Upper lobe of left lung (tissue), 6 donors: Measurements from ENCODE around the gene ASB16. TPM values are rescaled to one million over a fixed set of nuclear protein-coding genes. Genes with fewer than 3 reads are reported as not detected.

ENCODE experiments used
- ATAC-seq, 2 donors: fragments of 200-7000 bp; cut with Tn5 transposase; one replicate each; pipeline ENCODE4 v1.9.1; 2022; ENCODE audit warnings: mild to moderate bottlenecking in 2 of 2, moderate library complexity in 2 of 2; ENCODE audit not compliant: low FRiP score in 2 of 2
- DNase-seq, 2 donors: peaks; one replicate each; pipeline ENCODE4 v3.0.0-alpha.2; 2019 to 2020
- H3K27ac ChIP-seq, 4 donors: fragments of 200-600 bp; sonication (generic); one replicate each; pipeline ENCODE4 v1.5.1; 2016 to 2019
- H3K27me3 ChIP-seq, 4 donors: fragments of 200-600 bp; sonication (generic); one replicate each; pipeline ENCODE4 v1.5.1; 2017 to 2019
- H3K36me3 ChIP-seq, 4 donors: fragments of 200-600 bp; sonication (generic); one replicate each; pipeline ENCODE4 v1.5.1; 2016 to 2019
- H3K4me1 ChIP-seq, 4 donors: fragments of 200-600 bp; sonication (generic); one replicate each; pipeline ENCODE4 v1.5.1; 2018 to 2019
- H3K4me3 ChIP-seq, 4 donors: fragments of 200-600 bp; sonication (generic); one replicate each; pipeline ENCODE4 v1.5.1; 2017 to 2019; ENCODE audit warnings: mild to moderate bottlenecking in 2 of 4, moderate library complexity in 1 of 4
- H3K9me3 ChIP-seq, 4 donors: fragments of 200-600 bp; sonication (generic); one replicate each; pipeline ENCODE4 v1.5.1; 2018 to 2019
- CTCF ChIP-seq, 6 experiments: fragments of 450-650 bp in 4 of 6; fragments of 200-600 bp in 2 of 6; sonication (generic) in 2 of 6; IDR thresholded peaks; one replicate each; pipeline ENCODE4 v1.5.1; 2016 to 2019; ENCODE audit warnings: antibody characterized with exemption in 6 of 6
- EP300 ChIP-seq, 4 donors: sonication (generic); formaldehyde crosslinking; IDR thresholded peaks; one replicate each; pipeline ENCODE4 v1.5.1; 2017; ENCODE audit warnings: antibody characterized with exemption in 4 of 4, control low read depth in 2 of 4
- POLR2A ChIP-seq, 4 donors: fragments of 450-650 bp; IDR thresholded peaks; one replicate each; pipeline ENCODE4 v1.5.1; 2016 to 2017; ENCODE audit warnings: antibody characterized with exemption in 4 of 4, mild to moderate bottlenecking in 2 of 4
- POLR2AphosphoS5 ChIP-seq, 2 donors: sonication (generic); formaldehyde crosslinking; IDR thresholded peaks; one replicate each; pipeline ENCODE4 v1.5.1; 2017; ENCODE audit warnings: antibody characterized with exemption in 2 of 2
- WGBS, 2 donors: methylation state at CpG; one replicate each; pipeline ENCODE4 v1.1.5; 2017 to 2018; 5-methylcytosine and 5-hydroxymethylcytosine counted together
- total RNA-seq, 6 donors: library from RNA; depleted of rRNA in 4 of 6; stranded (reverse); fragments of >200 nt in 4 of 6; gene quantifications; one replicate each; pipeline versions ENCODE4 v1.1.0 to v1.2.1, GENCODE V29; 2016 to 2021
- donor health status: DM: no; HTN: no; CAD: no; lungs with moderate emphysema.
- donor health status: DM: no; HTN: yes; CAD: no; lungs with severe emphysema.

The ASB16 gene
- total RNA-seq, 6 donors from 2014 or later: 0.11 TPM; not detected in 5

DNA sequence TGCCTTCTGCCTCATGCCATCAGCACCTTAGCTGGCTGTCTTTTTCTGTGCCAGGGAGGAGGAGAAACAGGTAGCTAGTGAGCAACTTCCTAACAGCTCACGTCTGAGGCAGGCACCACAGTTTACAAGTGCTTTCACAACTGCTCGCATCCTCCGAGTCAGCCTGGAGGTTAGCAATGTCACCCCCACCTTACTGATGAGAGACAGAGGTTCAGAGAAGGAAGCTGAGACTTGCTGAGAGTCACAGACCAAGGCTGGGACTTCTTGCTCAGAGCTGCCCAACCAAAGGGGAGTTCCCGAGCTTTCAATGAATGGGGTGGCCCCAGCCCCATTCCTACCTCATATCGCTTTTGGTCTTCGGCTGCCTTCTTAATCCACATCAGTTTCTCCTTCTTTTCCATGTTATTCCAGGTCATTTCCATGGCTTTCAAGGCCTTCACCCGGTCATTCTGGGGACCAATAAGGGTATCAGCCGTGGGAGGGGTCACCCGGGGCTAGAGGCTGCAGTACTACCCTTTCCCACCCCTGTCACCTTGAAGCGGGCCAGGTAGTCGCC, 39.4 kb downstream of the ASB16 start:
- DNase-seq (no peak), ATAC-seq (no peak)
- H3K4me3 ChIP-seq: peak overlapping the region in 2 of 4 donors; percentile 1 to 13
- peaks cover 21 to 73% (median 57%) of the 10 kb centered on the region in 4 donors for H3K36me3 ChIP-seq
- WGBS, 2 donors: 61 to 71% methylated on average over 11 of the region's 11 CpGs
- peak overlapping the region in 2 of 4 donors; percentile 41 to 80 for H3K27ac ChIP-seq
- no peaks in the 10 kb centered on the region for H3K27me3 ChIP-seq
- H3K4me1 ChIP-seq: peaks cover 13 to 20% (median 13%) of the 10 kb centered on the region in 4 donors
- no peak for TF ChIP-seq POLR2AphosphoS5 (IDR thresholded peaks at IDR 0.05)
- no peak for TF ChIP-seq EP300 (IDR thresholded peaks at IDR 0.05)
- TF ChIP-seq CTCF (IDR thresholded peaks at IDR 0.05): no peak
- TF ChIP-seq POLR2A (IDR thresholded peaks at IDR 0.05): no peak
- no peaks in the 10 kb centered on the region for H3K9me3 ChIP-seq

- WGBS, 2 donors: 3 to 54% methylated on average over 5 to 27 of the region's 64 CpGs
- H3K4me3 ChIP-seq: peak overlapping the region in 2 of 4 donors; percentile 1 to 13
- peak; percentile 94 to 98 for ATAC-seq
- H3K36me3 ChIP-seq: peaks cover 29 to 80% (median 64%) of the 10 kb centered on the region in 4 donors
- TF ChIP-seq CTCF (IDR thresholded peaks at IDR 0.05) (peak; percentile 99 to 100 (median 100)), POLR2A (IDR thresholded peaks at IDR 0.05) (peak in 2 of 4 donors; percentile 16 to 30), EP300 (IDR thresholded peaks at IDR 0.05) (no peak), POLR2AphosphoS5 (IDR thresholded peaks at IDR 0.05) (peak in 1 of 2 donors; percentile 74)
- peak overlapping the region in 3 of 4 donors; percentile 41 to 80 (median 55) for H3K27ac ChIP-seq
- DNase-seq: peak; percentile 95 to 98
- no peaks in the 10 kb centered on the region for H3K27me3 ChIP-seq
- peaks cover 13 to 20% (median 13%) of the 10 kb centered on the region in 4 donors for H3K4me1 ChIP-seq
- H3K9me3 ChIP-seq: no peaks in the 10 kb centered on the region
Measured at GRCh38 chr17:44210342-44211192, 40.1 kb downstream of the ASB16 start.

GRCh38 chr17:44211281-44212265, 41.1 kb downstream of the ASB16 start:
- no peaks in the 10 kb centered on the region for H3K27me3 ChIP-seq
- no peak overlapping the region for H3K4me3 ChIP-seq
- H3K36me3 ChIP-seq: peaks cover 35 to 89% (median 72%) of the 10 kb centered on the region in 4 donors
- WGBS, 2 donors: 91% methylated on average over 22 to 27 of the region's 30 CpGs
- DNase-seq (peak in 1 of 2 donors; percentile 57), ATAC-seq (no peak)
- H3K4me1 ChIP-seq: peaks cover 13 to 28% (median 15%) of the 10 kb centered on the region in 4 donors
- H3K9me3 ChIP-seq: no peaks in the 10 kb centered on the region
- no peak for TF ChIP-seq POLR2A (IDR thresholded peaks at IDR 0.05)
- no peak for TF ChIP-seq CTCF (IDR thresholded peaks at IDR 0.05)
- TF ChIP-seq EP300 (IDR thresholded peaks at IDR 0.05): no peak
- TF ChIP-seq POLR2AphosphoS5 (IDR thresholded peaks at IDR 0.05): no peak
- H3K27ac ChIP-seq: peak overlapping the region in 1 of 4 donors; percentile 80

DNA sequence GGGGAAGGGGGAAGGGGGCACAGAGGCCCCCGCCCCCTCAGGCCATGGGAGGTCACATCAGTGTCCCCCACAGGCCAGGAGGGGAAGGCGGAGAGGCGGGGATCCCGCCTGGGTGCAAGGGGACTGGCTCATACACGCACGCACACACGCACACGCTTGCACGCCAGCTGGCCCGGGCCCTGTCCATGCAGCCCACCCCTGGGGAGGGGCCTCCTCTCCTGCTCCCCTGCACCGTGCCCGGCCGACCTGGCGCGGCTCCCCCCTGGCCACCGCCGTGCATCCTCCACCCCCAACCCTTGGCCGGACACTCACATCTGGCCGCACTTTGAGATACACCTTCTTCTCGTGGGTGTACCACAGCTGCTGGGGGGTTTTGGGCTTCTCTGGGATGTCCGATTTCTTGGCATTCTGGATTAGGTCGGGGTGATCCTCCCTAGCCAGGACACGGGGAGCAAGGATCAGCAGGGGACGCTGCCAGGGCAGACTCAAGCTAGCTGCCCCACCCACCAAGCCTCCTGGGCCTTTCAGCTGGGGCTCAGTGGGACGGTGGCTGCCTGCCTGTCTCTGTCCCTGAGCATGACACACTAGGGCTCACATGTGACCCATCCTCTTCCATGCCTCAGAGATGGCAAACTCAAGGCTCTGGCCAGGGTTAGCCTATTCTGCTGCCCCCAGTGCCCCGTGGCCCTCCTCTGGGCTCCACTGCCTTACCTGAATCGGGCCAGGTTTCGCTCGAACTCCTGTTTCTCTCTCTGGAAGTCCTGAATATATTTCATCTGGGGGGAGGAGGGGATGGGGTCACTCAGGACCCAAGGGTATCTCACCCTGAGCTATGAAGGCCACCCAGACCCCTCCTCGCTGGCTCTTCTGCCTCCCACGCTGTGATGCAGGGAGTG, 42.3 kb downstream of the ASB16 start:
- no peaks in the 10 kb centered on the region for H3K27me3 ChIP-seq
- WGBS, 2 donors: 82 to 92% methylated on average over 7 to 31 of the region's 31 CpGs
- H3K4me3 ChIP-seq: no peak overlapping the region
- no peak overlapping the region for H3K27ac ChIP-seq
- no peak for ATAC-seq
- peaks cover 19 to 40% (median 26%) of the 10 kb centered on the region in 4 donors for H3K4me1 ChIP-seq
- peaks cover 25 to 84% (median 64%) of the 10 kb centered on the region in 4 donors for H3K36me3 ChIP-seq
- peak in 1 of 2 donors; percentile 73 for DNase-seq
- H3K9me3 ChIP-seq: no peaks in the 10 kb centered on the region
- TF ChIP-seq POLR2A (IDR thresholded peaks at IDR 0.05) (no peak), POLR2AphosphoS5 (IDR thresholded peaks at IDR 0.05) (no peak), CTCF (IDR thresholded peaks at IDR 0.05) (no peak), EP300 (IDR thresholded peaks at IDR 0.05) (no peak)
